Measurements from ENCODE around the gene CAPS2. TPM values are rescaled to one million over a fixed set of nuclear protein-coding genes. Genes with fewer than 3 reads are reported as not detected.

CAPS2 gene
- total RNA-seq, 2 donors from 2014 or later = 3.6 to 16.9 TPM

GRCh38 chr12:75260316-75260715 lies 69.8 kb downstream of the CAPS2 start:
- WGBS, 2 donors = 72 to 74% methylated on average over 2 of the region's 2 CpGs
- TF ChIP-seq CTCF (IDR thresholded peaks at IDR 0.05) (no peak), POLR2A (IDR thresholded peaks at IDR 0.05) (no peak)

GRCh38 chr12:75259143-75259542 lies 71.0 kb downstream of the CAPS2 start:
- DNase-seq (no peak), ATAC-seq (no peak)
- WGBS, 2 donors = 35 to 46% methylated on average over 1 of the region's 1 CpG
- TF ChIP-seq CTCF (IDR thresholded peaks at IDR 0.05) (no peak), POLR2A (IDR thresholded peaks at IDR 0.05) (no peak)
- no peak overlapping the region for H3K27ac ChIP-seq
- intact Hi-C loops (cut with DNase I) = no loop called here
- H3K36me3 ChIP-seq (replicated peaks in 1 of 2; ENCODE audit: insufficient read depth in 1 of 2, low read depth in 2 of 2) = no peaks in the 10 kb centered on the region
- H3K9me3 ChIP-seq = no peaks in the 10 kb centered on the region
- H3K4me1 ChIP-seq = no peaks in the 10 kb centered on the region
- no peaks in the 10 kb centered on the region for H3K27me3 ChIP-seq
- H3K4me3 ChIP-seq = no peak overlapping the region

More at GRCh38 chr12:75260316-75260715, 69.8 kb downstream of the CAPS2 start:
- no peak for ATAC-seq
- no peak for DNase-seq
- no peak overlapping the region for H3K4me3 ChIP-seq
- H3K9me3 ChIP-seq = no peaks in the 10 kb centered on the region
- H3K27me3 ChIP-seq = no peaks in the 10 kb centered on the region
- intact Hi-C loops (cut with DNase I) = no loop called here
- no peaks in the 10 kb centered on the region for H3K36me3 ChIP-seq (replicated peaks in 1 of 2; ENCODE audit: insufficient read depth in 1 of 2, low read depth in 2 of 2)
- no peak overlapping the region for H3K27ac ChIP-seq
- no peaks in the 10 kb centered on the region for H3K4me1 ChIP-seq

- no peaks in the 10 kb centered on the region for H3K27me3 ChIP-seq
- H3K9me3 ChIP-seq = no peaks in the 10 kb centered on the region
- no peak overlapping the region for H3K4me3 ChIP-seq
- WGBS, 2 donors = 82 to 84% methylated on average over 2 of the region's 2 CpGs
- no peak overlapping the region for H3K27ac ChIP-seq
- TF ChIP-seq CTCF (IDR thresholded peaks at IDR 0.05) (no peak), POLR2A (IDR thresholded peaks at IDR 0.05) (no peak)
- ATAC-seq = no peak
- no peak for DNase-seq
- intact Hi-C loops (cut with DNase I) = no loop called here
- H3K36me3 ChIP-seq (replicated peaks in 1 of 2; ENCODE audit: insufficient read depth in 1 of 2, low read depth in 2 of 2) = no peaks in the 10 kb centered on the region
- H3K4me1 ChIP-seq = no peaks in the 10 kb centered on the region
These were observed 72.6 kb downstream of the CAPS2 start for GRCh38 chr12:75257510-75257909.

GRCh38 chr12:75245108-75245507 lies 85.0 kb downstream of the CAPS2 start:
- Histone ChIP-seq H3K27ac (no peak overlapping the region), H3K27me3 (no peaks in the 10 kb centered on the region), H3K4me3 (no peak overlapping the region), H3K36me3 (replicated peaks in 1 of 2; ENCODE audit: insufficient read depth in 1 of 2, low read depth in 2 of 2) (no peaks in the 10 kb centered on the region), H3K9me3 (no peaks in the 10 kb centered on the region), H3K4me1 (no peaks in the 10 kb centered on the region)
- no peak for ATAC-seq
- intact Hi-C loops (cut with DNase I) = no loop called here
- DNase-seq = no peak
- TF ChIP-seq POLR2A (IDR thresholded peaks at IDR 0.05) (no peak), CTCF (IDR thresholded peaks at IDR 0.05) (no peak)

GRCh38 chr12:75239987-75240386 lies 90.1 kb downstream of the CAPS2 start:
- ATAC-seq (no peak), DNase-seq (no peak)
- no peak for TF ChIP-seq POLR2A (IDR thresholded peaks at IDR 0.05)
- no peak for TF ChIP-seq CTCF (IDR thresholded peaks at IDR 0.05)
- Histone ChIP-seq H3K9me3 (no peaks in the 10 kb centered on the region), H3K27ac (no peak overlapping the region), H3K27me3 (no peaks in the 10 kb centered on the region), H3K36me3 (replicated peaks in 1 of 2; ENCODE audit: insufficient read depth in 1 of 2, low read depth in 2 of 2) (no peaks in the 10 kb centered on the region), H3K4me1 (no peaks in the 10 kb centered on the region), H3K4me3 (no peak overlapping the region)
- intact Hi-C loops (cut with DNase I) = no loop called here
